Mesenchymal stem cell (in vitro differentiated cells and primary cell): Measurements from ENCODE around the gene RREB1. TPM values are rescaled to one million over a fixed set of nuclear protein-coding genes. Genes with fewer than 3 reads are reported as not detected.

ENCODE experiments used
- small RNA-seq: library from polyadenylated mRNA; stranded (forward); fragments of <200 nt; extraction: miRNeasy Mini kit (QIAGEN cat#:217004); gene quantifications from one replicate; pipeline ENCODE3, GENCODE V24; 2013; ENCODE audit warnings: low read depth

RREB1 gene

Small RNA genes lying within 50 kb of the gene (small RNA-seq; reads per million reads assigned to genes)
- not detected for gene RF00019
